ENCODE data around the gene RNASEH1.
"Not testable (repeated sequence)": the region's sequence is repeated elsewhere in the genome, so short reads cannot be mapped to it uniquely, and the experiment has no call there.

Gene RNASEH1

DNA sequence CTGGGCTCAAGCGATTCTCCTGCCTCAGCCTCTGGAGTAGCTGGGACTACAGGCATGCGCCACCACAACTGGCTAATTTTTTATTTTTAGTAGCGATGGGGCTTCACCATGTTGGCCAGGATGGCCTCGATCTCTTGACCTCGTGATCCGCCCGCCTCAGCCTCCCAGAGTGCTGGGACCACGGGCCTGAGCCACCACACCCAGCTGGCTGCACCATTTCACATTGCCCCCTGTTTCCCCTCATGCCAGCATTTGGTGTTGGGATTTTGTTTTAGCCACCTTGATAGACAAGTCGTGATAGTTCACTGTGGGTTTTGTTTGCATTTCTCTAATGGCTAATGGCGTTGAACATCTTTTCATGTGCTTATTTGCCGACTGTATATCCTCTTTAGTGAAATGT lies 31.0 kb upstream of the RNASEH1 start:
- DNase-seq, result no peak

DNA sequence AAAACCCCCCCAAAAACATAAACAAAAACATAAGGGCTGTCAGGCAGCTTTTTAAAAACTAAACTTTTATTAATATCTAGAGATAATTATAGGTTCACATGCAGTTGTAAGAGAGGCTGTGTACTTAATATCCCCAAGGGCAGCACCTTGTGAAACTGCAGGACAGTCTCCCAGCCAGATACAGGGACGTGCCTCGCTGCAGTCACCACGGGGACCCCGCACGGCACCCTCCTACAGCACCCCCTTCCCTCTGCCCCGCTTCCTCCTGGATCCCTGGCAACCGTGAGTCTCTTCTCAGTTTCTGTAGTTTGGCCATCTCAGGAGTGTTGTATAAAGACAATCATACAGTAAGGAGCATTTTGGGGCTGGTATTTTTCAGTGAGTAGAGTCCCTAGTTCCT lies 30.0 kb upstream of the RNASEH1 start:
- no peak for DNase-seq

DNA sequence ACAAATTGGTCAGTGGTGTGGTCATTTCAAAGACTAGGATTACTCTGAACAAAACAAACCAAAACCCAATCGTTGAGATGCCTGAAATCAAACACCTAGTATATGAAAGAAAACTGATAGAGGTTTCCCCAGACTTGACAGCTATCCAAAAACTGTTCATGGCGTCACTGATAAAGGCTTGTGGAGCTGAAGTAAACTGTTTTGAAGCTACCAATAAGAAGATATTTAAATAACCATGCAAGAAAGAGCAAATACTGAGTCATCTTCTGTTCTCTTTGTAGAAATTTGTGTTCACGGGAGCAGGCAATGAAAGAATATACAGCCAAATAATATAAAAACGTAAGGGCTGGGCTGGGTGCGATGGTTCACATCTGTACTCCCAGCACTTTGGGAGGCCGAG lies 29.3 kb upstream of the RNASEH1 start:
- no peak for DNase-seq

DNA sequence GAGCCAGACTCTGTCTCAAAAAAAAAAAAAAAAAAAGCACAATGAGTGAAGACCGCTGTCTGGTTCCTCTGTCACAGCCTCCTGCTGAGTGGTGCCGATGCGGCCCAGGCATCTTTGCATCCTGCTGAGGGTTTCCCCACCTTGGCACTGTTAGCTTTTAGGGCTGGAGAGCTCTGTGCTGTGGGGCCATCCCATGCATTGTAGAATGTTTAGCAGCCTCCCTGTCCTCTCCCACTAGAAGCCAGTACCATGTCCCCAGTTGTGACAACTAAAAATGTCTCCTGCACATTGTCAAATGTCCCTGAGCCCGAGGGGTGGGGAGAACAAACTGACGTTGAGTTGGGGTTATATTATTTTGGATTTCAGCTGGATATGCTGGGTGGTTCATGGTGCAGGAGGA lies 28.9 kb upstream of the RNASEH1 start:
- DNase-seq, result no peak

DNA sequence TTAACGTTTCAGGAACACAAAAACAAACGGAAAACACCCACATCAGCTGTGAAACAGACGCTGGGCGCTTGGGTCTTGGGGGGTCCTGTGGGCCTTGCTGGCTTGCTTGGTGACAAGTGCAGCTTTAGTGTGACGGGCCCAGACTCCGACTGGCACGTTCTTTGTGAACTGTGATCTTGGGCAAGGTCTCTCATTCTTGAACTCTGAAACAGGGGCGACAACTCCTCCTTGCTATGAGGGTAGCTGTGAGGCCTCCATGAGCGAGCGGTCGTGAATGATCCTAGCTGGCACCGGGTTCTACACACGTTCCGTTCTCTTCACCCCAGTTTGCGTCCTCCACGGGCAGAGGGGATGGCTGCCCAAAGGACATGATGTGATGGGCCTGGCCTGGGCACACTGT lies 28.1 kb upstream of the RNASEH1 start:
- no peak for DNase-seq

DNA sequence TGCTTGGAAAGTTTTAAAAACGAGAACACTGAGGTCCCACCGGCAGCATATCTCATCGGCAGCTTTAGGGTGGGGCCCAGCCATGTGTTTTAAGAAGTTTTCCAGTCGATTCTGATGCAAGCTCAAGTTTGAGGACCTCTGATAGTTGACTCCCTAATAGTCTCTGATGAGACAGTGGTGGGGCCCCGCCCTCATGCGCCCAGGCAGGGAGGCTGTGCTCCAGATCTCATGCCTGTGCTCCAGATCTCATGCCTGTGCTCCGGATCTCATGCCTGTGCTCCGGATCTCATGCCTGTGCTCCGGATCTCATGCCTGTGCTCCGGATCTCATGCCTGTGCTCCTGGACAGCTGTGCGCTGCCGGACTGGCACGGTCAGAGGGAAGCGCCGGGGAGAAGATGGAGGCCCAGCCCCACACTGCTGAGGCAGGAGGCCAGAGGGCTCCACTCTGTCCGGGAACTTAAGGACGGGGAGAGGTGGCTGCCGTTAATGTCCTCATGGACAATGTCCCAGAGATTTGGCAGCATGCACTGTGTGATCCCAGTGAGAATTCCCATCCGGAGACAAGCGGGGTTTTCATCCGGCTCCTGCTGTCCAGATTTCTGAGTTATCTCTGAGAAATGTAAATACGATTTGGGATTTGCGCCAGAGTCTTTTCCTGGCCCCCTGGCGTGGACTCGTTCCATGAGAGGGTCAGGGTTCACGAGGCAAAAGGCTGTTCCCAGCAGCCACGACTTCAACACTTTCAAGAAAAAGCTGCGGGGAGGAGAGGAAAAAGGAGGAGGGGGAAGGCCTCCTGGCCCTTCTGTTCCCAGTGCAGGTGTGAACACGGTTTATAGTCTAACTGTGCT lies 27.4 kb upstream of the RNASEH1 start:
- DNase-seq, result no peak

DNA sequence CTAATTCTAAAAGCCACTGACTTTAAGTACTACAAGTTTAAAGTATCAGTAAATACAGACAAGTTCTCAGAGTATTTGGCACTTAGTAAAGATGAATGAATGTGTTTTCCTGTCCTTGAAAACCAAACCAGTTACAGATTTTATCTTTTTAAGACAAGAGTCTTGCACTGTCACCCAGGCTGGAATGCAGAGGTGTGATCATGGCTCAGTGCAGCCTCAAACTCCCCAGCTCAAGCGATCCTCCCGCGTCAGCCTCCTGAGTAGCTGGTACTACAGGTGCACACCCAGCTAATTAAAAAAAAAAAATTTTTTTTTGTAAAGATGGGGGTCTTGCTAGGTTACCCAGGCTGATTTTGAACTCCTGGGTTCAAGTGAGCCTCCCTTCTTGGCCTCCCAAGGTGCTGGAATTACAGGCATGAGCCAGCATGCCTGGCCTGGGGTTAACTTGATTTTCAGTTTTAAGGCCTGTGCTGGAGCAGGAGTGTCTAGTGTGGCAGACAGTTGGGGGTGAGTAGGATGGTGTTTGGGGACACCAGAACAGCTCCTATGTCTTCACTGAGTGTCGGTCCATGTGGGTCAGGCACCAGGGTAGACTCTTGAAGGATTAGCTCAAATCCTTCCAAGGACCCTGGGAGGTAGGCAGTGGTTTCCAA lies 26.6 kb upstream of the RNASEH1 start:
- DNase-seq, result no peak

DNA sequence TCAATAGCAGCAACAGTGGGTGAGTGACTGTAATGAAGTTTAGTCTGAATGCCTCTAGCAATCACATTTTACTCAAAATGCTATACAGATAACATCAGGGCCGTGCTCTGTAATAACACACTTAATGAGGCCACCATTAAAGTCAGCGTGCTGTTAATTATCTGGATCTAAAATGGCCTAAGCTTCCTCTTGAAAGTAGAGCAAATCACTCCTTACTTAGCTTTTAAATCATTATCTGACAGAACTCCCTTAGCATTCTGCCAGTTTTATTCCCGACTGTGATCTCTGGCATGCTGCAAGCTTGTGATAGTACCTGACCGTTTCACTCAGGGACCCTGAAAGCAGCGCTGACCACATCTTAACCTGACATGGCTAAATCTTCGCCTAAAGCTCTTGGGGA lies 25.9 kb upstream of the RNASEH1 start:
- DNase-seq, result no peak

DNA sequence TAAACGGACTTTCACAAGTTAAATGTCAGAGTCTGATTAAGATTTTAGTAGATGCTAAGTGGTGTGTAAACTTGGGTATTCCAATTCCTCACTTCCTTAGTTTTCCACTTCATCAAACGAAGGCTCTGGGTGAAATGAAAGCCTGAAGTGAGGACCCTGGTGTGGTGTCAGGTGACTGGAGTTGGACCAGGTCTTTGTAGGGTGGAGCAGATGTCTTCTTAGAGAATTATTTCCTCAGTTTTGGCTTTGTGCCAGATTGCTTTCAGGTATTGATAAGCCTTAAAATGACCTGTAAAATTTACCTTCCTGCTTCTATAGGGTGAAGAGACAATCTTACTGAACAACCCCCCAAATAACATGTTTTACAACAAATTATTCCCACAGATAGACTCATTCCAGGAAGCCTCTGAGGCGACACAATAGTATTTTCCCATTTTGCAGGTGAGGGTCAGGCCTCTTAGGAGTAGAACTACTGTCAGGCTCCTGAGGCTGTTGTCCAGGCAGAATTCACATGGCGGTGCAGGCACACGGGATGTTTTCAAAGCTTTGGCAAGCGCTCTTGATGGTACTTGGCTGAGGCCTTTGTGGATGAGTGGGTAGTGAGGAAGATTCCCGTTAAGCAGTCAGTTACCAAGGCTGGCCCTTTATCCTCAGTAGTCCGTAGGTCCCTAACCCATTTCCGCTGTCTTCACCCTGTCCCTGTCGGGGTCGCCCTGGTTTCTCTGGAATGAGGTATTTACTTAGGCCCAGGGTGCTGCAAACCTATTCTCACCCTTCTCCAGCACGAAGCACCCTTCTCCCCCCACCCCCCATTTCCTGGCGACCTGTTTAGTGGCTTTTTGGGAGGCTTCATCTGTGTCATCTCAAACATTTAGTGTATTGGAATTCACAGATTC lies 23.5 kb upstream of the RNASEH1 start:
- DNase-seq, result no peak

DNA sequence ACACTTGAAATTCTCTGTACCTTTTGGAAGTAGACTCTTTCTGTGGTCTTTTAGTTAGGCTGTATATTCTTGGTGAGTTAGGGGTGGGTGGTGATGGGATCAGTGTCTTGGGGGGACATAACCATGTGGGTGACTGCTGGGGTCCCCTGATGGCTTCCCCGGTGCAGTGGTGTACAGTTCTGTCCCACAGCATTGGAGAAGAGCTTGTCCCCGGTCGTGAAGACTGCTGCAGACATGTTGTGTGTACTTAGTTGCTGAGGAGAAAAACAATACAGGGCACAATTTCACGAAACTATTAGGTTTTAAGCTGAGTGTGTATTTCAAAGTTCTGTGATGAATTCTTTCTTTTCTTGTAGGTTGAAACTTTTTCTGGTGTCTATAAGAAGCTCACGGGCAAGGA lies 22.3 kb upstream of the RNASEH1 start:
- no peak for DNase-seq

DNA sequence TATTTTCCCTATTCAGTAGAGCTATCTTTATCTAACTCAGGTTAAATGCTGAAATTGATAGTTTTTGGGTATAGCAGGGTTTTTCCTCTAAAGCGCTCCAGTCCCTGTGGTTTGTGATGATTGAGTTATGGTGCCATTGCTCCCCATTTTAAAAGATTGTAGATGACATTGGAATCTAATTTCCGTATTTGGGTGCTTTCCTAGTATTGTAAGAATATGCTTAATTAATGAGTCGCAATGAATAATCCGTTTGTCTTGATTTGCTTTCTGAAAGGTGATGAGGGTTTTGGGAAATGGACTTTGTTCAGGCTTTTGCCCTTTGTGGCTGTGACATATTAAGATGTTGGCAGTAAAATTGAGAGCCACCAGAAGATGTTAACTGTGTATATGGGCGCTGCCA lies 20.9 kb upstream of the RNASEH1 start:
- DNase-seq, result no peak

DNA sequence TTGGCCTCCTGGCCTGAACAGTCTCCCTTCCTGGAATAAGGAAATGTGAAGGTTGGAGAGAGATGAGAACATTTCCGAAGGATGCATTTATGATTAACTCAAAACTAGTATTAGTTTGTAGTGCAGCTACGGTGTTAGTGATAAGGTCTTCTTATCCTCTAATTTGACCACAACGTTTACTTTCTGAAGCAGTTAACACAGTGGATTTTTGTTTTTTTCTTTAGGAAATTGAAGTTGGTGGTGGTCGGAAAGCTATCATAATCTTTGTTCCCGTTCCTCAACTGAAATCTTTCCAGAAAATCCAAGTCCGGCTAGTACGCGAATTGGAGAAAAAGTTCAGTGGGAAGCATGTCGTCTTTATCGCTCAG lies 18.1 kb upstream of the RNASEH1 start:
- not testable (repeated sequence) for DNase-seq

DNA sequence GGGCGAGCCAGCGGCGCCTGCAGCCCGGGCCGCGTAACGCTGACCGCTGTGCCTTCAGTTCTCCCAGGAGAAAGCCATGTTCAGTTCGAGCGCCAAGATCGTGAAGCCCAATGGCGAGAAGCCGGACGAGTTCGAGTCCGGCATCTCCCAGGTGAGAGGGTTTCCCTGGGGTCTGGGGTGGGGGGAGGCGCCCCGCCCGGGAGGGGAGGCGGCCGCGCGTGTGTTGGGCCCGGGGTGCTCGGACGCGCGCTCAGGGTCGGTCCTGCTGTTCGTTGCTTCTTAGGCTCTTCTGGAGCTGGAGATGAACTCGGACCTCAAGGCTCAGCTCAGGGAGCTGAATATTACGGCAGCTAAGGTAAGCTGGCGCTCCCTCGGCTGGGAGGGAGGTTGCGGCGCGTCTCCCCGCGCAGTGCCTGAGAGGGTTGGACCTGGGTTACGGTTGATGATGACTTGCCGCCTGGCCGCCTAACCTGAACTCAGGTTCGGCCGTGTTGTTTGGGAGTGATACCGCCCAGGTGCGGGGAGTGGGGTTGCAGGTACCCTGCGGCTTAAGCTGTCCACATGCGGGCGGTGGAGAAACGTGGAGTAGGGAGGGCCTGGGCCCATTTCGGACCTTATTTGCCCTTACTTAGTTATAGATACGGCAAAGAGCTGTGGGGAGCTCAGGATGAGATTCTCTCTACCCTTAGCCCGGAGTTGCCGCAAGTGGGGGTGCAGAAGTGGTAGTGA lies 17.6 kb upstream of the RNASEH1 start:
- DNase-seq, result peak; percentile 30 to 48

DNA sequence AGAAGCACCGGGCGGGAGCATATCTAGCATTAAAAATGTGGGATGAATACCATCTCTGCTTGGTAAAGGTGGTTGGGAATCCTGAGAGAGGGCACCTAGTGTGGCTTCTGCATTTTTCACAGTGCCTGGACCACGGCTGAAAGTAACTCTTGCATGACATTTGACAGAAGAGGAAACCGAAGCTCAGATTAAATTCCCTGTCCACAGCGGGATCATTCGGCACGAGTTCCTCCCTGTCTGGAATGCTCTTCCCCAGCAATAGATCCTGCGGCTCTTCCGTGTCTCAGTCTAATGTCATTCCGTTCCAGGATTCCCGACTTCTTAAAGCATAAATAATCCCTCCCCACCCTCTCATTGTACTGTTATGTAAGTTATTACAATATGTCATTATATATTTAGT lies 16.0 kb upstream of the RNASEH1 start:
- DNase-seq, result no peak

DNA sequence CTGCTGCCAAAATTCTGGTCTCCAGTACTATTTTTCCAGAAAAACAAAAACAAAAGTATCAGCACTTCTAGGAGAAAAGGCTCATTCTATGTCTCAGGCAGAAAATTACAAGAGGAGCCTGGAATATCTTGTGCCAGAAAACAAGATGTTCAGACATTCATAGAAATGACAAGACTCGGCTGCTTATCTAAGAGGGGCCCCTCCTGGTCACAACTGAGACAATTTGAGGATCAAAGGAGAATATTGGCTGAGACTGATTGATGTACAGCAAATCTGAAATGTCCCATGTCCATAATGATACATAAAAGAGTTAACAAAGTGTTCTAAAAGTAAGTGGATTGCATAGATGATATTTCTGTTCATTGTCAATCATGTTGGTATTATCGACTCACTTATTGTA lies 14.5 kb upstream of the RNASEH1 start:
- DNase-seq, result no peak

DNA sequence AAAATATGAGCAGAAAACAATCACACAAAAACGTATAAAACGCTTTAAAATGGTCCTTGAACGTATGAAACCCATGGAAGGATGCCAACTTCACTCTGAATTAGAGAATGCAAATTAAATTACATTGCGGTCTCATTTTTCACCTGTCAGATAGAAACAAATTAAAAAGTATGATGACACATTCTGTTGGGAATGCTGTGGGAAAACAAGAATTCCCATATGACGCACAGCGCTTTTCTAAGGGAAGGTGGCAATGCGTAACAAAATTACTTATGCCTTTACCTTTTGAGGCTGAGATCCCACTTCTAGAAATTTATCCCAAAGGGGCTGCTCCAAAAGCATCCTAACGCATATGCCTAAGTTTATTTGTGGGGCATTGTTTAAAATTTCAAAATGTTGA lies 13.2 kb upstream of the RNASEH1 start:
- DNase-seq, result no peak

DNA sequence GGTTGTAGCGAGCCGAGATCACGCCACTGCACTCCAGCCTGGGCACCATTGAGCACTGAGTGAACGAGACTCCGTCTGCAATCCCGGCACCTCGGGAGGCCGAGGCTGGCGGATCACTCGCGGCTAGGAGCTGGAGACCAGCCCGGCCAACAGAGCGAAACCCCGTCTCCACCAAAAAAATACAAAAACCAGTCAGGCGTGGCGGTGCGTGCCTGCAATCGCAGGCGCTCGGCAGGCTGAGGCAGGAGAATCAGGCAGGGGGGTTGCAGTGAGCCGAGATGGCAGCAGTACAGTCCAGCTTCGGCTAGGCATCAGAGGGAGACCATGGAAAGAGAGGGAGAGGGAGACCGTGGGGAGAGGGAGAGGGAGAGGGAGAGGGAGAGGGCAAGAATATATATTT lies 11.5 kb upstream of the RNASEH1 start:
- DNase-seq, result not testable (repeated sequence)

DNA sequence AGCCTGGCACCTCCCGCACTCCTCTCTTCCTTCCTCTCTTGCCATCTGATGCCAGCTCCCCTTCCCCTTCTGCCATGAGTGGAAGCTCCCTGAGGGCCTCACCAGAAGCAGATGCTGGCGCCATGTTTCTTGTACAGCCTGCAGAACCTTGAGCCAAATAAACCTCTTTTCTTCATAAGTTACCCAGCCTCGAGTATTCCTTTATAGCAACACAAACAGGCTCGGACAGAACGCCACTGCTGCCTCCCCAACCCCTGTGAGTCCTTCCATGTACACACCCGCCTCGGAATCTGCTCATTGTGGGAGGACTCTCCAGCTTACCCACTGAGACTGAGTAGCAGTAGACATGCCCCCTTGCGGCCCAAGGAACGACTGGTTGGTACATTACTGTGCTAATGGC lies 8.7 kb upstream of the RNASEH1 start:
- no peak for DNase-seq

DNA sequence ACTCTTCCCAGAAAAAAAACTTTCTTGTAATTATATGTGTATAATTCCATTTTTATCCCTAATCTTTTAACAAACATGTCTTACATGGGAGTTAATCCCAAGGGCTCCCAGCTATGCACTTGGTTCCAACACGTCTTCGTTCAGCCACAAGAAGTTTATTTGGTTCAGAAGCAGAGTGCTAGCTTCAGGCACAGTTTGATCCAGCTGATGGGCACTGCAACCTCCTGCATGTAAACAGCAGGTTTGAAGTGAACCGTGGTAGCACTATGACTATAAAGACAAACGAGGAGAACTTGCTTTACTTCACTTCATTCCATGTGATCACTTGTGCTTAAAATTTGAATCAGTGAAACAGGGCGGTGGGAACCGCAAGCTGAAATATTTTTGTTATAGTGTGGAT lies 7.0 kb upstream of the RNASEH1 start:
- no peak for DNase-seq

DNA sequence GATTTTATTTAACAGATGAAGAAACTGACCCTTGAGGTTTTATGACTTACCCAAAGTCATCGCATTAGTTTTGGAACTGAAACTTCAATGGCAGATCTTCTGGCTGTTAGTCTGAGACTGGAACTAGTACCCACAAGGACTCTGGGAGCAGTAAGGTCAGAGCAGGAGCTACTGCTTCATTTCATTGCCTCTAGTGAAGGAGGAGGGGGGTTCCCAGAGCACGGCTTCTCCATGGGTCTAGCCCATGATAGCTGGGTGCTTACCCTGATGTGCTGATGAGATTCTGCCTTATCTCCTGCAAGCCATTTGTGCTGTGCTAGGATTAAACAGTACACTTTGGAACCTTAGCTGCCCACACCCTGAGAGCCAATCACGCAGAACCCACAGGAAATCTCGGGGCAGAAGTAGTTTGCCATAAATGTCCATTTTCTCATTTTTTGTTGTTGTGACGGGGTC lies 5.4 kb upstream of the RNASEH1 start:
- DNase-seq, result no peak

DNA sequence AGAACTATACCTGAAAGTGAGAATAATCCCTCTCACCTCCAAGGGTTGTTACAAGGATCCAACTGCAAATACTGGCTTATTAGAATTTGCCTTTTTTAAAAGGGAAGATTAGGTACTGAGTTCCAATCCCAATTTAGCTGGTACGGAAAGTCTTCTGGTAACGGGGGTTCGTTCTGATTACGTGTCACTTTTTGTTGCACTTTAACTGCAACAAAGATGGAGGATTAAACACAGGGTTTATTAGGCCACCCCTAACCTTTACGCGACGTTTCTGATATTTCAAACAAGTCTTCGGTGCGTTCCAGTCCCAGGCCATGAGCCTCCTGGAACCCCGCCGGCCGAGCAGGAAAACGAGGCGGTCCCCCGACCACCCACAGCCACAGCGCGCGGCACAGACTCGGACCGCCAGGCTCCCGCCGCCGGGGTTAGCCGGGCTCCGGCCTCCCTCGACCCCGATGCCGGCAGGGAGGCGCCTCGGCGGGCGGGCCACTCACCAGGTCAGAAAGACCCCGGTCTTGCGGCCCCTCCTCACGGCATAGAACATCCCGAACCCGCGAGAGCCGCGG lies 411 bp downstream of the RNASEH1 start:
- DNase-seq, result no peak

DNA sequence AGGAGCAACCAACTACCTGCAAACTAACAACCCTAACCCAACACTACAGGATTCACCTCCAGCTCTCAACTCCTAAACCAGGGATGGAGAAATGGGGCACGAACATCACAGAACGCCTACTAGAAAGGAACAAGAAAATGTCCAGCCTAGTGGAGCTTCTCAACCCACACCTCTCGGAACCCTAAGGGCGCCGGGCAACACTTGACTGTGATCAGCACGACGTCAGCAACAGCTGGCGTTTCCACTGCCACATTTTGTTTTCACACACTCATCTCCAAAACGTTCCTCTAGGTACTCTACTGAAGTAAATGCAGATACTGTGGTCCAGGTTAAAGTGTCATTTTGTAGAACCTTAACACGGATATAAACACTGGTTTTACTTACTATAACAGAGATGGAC lies 4.2 kb downstream of the RNASEH1 start:
- no peak for DNase-seq

DNA sequence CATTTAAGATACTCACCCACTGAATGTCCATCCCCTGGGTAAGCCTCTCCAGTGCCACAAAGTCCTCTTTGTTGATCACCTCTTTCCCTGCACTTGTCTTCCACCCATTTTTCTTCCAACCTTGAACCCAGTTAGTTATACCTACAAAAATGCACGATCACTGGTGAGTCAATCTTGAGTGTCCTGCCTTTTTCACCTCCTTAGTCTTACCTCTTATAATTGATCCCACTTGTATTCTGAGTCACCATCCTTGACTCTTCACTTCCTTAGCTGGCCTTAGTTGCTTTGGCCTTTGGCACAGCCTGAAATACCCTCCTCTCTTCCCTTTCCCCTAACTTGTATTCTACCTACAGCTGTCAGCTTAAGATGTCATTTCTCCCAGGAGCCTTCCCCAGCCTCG lies 10.2 kb downstream of the RNASEH1 start:
- DNase-seq, result no peak

Measured in stimulated activated CD4-positive, alpha-beta T cell treated with anti-CD3 and anti-CD28 coated beads, Interleukin-2, amount 100 ng/mL, for 24 hours (primary cell).